ENCODE results near the gene VPS26A.

Gene VPS26A

DNA sequence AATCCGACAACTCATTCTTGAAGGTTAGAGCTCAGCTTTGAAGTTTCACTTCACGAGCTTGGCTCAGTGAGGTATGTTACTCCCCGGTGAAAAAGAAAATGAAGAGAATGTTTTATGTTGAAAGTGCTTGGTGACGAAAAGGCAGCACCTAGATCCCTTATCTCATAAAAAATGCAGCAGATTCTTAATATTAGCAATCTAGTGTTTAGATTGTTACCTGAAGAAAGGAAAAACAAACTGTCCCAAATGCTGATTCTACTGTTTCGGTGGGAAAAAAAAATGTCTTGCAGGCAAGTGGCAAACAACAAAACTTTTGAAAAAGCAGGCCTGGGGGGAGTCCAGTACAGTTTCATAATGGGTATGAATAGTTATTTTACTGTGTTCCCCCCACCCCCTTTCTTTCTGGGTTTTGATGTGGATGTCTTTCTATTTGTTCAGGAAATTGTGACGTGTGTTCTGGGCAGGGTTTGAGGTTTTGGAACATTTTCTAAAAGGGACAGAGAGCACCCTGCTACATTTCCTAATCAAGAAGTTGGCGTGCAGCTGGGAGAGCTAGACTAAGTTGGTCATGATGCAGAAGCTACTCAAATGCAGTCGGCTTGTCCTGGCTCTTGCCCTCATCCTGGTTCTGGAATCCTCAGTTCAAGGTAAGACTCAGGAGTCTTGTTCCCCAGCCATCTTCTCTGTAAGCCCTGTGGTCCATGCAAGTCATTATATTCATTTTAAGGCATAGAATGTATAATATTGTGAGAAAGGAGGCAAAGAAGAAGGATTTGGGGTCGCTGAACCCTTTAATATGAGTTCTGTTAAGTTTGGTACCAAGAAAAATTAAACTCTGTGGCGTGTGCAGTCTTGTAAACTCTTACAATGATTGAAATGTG is 36.1 kb upstream of the VPS26A start, which contains the start of gene SRGN:
Gene SRGN, plus strand, starts transcription at position 514 of the 881 bp plus-strand sequence. Its CDS starts 55 bp downstream, at position 569.
- TF ChIP-seq, protein P1, sequence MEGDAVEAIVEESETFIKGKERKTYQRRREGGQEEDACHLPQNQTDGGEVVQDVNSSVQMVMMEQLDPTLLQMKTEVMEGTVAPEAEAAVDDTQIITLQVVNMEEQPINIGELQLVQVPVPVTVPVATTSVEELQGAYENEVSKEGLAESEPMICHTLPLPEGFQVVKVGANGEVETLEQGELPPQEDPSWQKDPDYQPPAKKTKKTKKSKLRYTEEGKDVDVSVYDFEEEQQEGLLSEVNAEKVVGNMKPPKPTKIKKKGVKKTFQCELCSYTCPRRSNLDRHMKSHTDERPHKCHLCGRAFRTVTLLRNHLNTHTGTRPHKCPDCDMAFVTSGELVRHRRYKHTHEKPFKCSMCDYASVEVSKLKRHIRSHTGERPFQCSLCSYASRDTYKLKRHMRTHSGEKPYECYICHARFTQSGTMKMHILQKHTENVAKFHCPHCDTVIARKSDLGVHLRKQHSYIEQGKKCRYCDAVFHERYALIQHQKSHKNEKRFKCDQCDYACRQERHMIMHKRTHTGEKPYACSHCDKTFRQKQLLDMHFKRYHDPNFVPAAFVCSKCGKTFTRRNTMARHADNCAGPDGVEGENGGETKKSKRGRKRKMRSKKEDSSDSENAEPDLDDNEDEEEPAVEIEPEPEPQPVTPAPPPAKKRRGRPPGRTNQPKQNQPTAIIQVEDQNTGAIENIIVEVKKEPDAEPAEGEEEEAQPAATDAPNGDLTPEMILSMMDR (IDR thresholded peaks at IDR 0.05; ENCODE audit: extremely low read depth, missing control alignments): no peak
- peak; percentile 73 for DNase-seq (ENCODE audit: low spot score)

DNA sequence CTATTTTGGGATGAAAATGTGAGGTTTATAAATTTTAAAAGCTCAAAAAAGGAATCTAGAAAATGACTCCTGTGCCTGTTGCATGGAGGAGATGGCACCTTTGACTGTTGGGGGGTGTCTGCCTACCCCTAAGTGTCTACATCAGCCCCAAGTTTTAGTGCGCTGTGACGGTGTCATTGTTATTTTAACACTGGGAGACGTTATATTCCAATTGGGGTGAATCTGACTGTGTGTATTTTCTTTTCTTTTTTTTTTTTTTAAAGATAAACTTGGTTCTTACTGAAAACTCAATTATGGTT is 35.6 kb upstream of the VPS26A start:
- TF ChIP-seq, protein P1 (IDR thresholded peaks at IDR 0.05; ENCODE audit: extremely low read depth, missing control alignments): no peak
- DNase-seq (ENCODE audit: low spot score): no peak

DNA sequence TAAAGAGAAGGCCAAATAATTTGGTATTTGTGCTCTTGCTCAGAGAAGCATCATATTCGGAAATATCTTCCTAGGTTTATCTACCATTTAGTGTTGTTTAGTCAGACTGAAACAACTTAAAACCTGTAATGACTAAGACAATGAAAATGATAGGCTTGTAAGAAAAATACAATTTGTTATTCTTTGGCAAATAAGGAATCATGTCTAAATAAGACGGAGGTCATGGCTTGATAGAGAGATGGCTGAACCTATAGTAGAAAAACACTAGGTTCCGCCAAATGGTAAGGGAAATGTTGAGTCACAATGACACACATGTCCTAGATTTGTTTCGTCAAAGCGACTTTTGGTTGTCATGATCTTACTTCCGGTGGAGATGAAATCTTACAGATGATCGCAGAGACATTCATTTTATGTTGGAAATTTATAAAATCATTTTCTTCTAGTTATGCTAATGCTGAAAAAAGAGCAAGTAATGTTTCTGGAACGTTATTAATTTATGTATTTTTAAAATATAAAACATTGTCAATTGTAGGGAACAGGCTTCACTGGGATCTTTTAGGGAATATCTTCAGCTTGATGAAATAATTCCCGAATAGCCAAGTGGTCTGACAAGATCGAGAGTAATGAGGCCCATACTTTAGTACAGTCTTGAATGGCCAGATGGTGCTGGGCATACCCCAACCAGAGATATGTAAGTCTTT is 35.0 kb upstream of the VPS26A start:
- peak; percentile 45 for DNase-seq (ENCODE audit: low spot score)
- TF ChIP-seq, protein P1 (IDR thresholded peaks at IDR 0.05; ENCODE audit: extremely low read depth, missing control alignments): no peak

DNA sequence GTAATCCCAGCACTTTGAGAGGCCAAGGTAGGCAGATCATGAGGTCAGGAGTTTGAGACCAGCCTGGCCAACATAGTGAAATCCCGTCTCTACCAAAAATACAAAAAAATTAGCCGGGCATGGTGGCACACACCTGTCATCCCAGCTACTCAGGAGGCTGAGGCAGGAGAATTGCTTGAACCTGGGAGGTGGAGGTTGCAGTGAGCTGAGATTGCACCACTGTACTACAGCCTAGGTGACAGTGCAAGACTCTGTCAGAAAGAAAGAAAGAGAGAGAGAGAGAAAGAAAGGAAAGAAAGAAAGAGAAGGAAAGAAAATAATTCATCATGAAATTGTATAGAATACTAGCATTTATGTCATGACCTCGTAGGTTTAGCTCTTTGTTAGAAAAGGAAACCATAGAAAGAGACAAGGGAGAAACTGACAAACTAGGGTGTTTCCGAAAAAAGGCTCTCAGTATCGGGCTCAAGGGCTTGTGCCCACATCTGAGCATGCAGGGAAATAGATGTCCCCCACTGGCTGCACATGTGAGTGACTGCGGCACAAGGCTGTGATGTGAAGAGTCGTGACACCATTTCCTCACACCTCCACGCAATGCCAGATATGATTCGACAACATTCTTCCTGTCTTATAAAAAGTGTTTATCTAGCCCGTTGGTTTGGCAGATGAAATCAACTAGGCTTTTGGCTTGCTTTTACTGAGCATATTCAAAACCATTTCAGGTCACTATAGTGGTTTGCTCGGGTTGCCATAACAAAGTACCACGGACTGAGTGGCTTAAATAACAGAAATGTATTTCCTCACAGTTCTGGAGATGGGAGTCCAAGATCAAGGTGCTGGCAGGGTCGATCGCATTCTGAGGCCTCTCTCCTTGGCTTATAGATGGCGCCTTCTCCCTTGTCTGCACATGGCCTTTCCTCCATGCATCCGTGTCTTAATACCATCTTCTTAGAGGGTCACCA is 34.1 kb upstream of the VPS26A start:
- peak; percentile 50 for DNase-seq (ENCODE audit: low spot score)

DNA sequence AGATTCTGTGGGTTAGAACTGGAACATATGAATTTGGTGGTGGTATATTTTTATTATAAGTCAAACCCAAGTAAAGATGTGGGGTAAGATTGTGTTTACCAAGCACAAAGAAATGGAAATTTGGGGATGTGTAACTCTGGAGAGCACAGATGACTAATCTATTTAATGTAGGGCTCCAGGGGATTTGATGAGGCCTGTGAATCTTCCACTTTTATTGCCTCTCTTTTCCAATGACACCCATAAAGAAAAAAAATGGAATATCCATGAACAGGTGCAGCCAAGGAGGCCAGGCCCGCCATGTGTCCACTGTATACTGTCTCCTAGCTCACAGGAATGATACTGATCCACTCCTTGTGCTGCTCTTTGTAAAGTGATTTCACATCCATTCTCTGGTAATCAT is 33.3 kb upstream of the VPS26A start:
- TF ChIP-seq, protein P1 (IDR thresholded peaks at IDR 0.05; ENCODE audit: extremely low read depth, missing control alignments): no peak
- no peak for DNase-seq (ENCODE audit: low spot score)

More for the DNA sequence above, 34.1 kb upstream of the VPS26A start:
- TF ChIP-seq, protein P1 (IDR thresholded peaks at IDR 0.05; ENCODE audit: extremely low read depth, missing control alignments): no peak

DNA sequence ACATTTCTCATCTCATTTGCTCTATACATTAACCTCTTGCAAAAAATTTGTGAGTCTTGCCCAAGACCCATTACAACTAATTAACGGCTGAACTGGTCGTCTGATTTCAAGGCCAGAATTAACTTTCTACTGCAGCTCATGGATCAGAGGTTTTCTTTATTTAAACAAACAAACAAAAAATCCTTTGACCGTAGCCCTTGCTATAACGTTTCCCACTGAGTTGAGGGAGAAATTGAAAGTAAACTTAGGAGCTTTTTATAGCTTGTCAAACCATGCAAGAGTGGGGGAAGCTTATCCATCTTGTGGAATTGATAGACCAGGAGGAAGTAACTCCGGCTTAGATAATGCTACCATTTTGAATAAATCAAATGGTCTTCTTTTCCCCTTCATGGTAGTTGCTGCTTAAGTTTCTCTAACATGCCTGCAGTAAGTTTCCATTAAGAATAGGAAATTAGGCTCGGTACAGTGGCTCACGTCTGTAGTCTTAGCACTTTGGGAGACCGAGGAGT is 32.8 kb upstream of the VPS26A start:
- TF ChIP-seq, protein P1 (IDR thresholded peaks at IDR 0.05; ENCODE audit: extremely low read depth, missing control alignments): no peak
- no peak for DNase-seq (ENCODE audit: low spot score)

Data from GM20000 (cell line).